ENCODE data around the gene RWDD3. TPM values are rescaled to one million over a fixed set of nuclear protein-coding genes. Genes with fewer than 3 reads are reported as not detected.

Gene RWDD3
- total and polyA plus RNA-seq, 10 of the 15 experiments (the other 5 are each of a cell fraction or from before 2014, with no cell fraction given) = 9.8 to 42.9 (median 21.4) TPM

GRCh38 chr1:95208876-95209275, 25.1 kb upstream of the RWDD3 start:
- TF ChIP-seq KAT2A (conservative IDR thresholded peaks at IDR 0.05; ENCODE audit: control insufficient read depth, low read depth, low read length) (no peak), FOS (IDR thresholded peaks at IDR 0.05; ENCODE audit: borderline replicate concordance, extremely low read depth, insufficient read length) (no peak), ZNF217 (IDR thresholded peaks at IDR 0.05) (no peak), RUNX3 (IDR thresholded peaks at IDR 0.05; ENCODE audit: low read length) (no peak), SRF (IDR thresholded peaks at IDR 0.05; ENCODE audit: low read depth in 2 of 2, low read length in 2 of 2) (no peak), BHLHE40 (IDR thresholded peaks at IDR 0.05; ENCODE audit: borderline replicate concordance in 1 of 2, low read depth in 2 of 2, low read length in 1 of 2) (no peak), SPI1 (IDR thresholded peaks at IDR 0.05; ENCODE audit: borderline replicate concordance, insufficient read depth, low read depth, low read length) (no peak), RAD51 (IDR thresholded peaks at IDR 0.05) (no peak), FOXM1 (IDR thresholded peaks at IDR 0.05; ENCODE audit: low read depth, low read length) (no peak), ZBED1 (IDR thresholded peaks at IDR 0.05; ENCODE audit: borderline replicate concordance) (no peak), NRF1 (conservative IDR thresholded peaks at IDR 0.05; ENCODE audit: low read depth, low read length) (no peak), PKNOX1 (IDR thresholded peaks at IDR 0.05) (no peak)
- FAIRE-seq (no peak), DNase-seq (ENCODE audit: low read depth, low spot score) (no peak), ATAC-seq (no peak)
- H3K36me3 ChIP-seq (ENCODE audit: control insufficient read depth in 2 of 2, insufficient read depth in 2 of 2, low read length in 1 of 2) = no peaks in the 10 kb centered on the region
- no peaks in the 10 kb centered on the region for H3K79me2 ChIP-seq (ENCODE audit: control insufficient read depth, insufficient read depth, low read length)
- ChIA-PET POLR2A (interaction anchor here (0.5 to 0.9 kb wide), 2 partner anchors 12 to 167 kb away, joined by 3 read pairs; no protein-coding TSS in a partner anchor), CTCF (no interaction called here), SMC1A (ENCODE audit: uncharacterized antibody, unreplicated experiment) (interaction anchor here (1.0 kb wide), 1 partner anchor 15 kb away, joined by 3 read pairs; no protein-coding TSS in a partner anchor), RAD21 (ENCODE audit: unreplicated experiment) (no interaction called here)
- in situ Hi-C loops (cut with MboI) (no loop called here), intact Hi-C loops (cut with micrococcal nuclease; ENCODE audit: unreplicated experiment) (no loop called here)
- H3K4me2 ChIP-seq (ENCODE audit: control insufficient read depth, insufficient read depth) = no peak overlapping the region
- no peaks in the 10 kb centered on the region for H3K27me3 ChIP-seq (replicated peaks in 1 of 2; ENCODE audit: control insufficient read depth in 2 of 2, insufficient read depth in 2 of 2, low read length in 1 of 2)
- WGBS (ENCODE audit: insufficient coverage, insufficient replicate concordance, low lambda C conversion rate, missing lambda C conversion rate) = 36% methylated on average over 3 of the region's 3 CpGs
- H4K20me1 ChIP-seq (ENCODE audit: control insufficient read depth, insufficient read depth) = no peaks in the 10 kb centered on the region
- H3K4me1 ChIP-seq (ENCODE audit: control insufficient read depth, insufficient read depth, low read length) = no peaks in the 10 kb centered on the region
- H3K4me3 ChIP-seq = no peak overlapping the region
- no peaks in the 10 kb centered on the region for H3K9me3 ChIP-seq (replicated peaks; ENCODE audit: control insufficient read depth, insufficient read depth, low read length)
- no peak overlapping the region for H3K9ac ChIP-seq (ENCODE audit: control insufficient read depth, insufficient read depth, low read length)
- no peak overlapping the region for H3K27ac ChIP-seq (ENCODE audit: control insufficient read depth, insufficient read depth)
- H2AFZ ChIP-seq (ENCODE audit: control insufficient read depth, low read depth, low read length) = no peak overlapping the region
- no TSS peak for BruUV-seq (replicated peaks)
